Pancreas (tissue), 10 donors: Measurements from ENCODE around the gene GALNT10. TPM values are rescaled to one million over a fixed set of nuclear protein-coding genes. Genes with fewer than 3 reads are reported as not detected.

Source experiments
- ATAC-seq, 4 donors: fragments of 200-7000 bp; cut with Tn5 transposase; one replicate each; pipeline versions ENCODE4 v1.8.0 to v1.9.1; 2020; ENCODE audit warnings: mild to moderate bottlenecking in 4 of 4, moderate library complexity in 4 of 4
- DNase-seq, 6 donors: peaks; one replicate each; pipeline ENCODE4 v3.0.0-alpha.2; 2020
- FAIRE-seq: peaks from 2 replicates; lab custom pipeline; 2012; peaks lifted over from hg19 to GRCh38; lab: Jason Lieb, UNC
- H3K27ac ChIP-seq, 4 donors: fragments of 200-600 bp; sonication (generic); 1 replicate in 3 of 4; 2 replicates in 1 of 4; pipeline versions ENCODE4 v1.5.0 to v1.8.0; 2020
- H3K27me3 ChIP-seq, 4 donors: fragments of 200-600 bp; one replicate each; pipeline ENCODE4 v1.8.0; 2021
- H3K36me3 ChIP-seq, 3 donors: fragments of 200-600 bp; sonication (generic) in 1 of 3; one replicate each; pipeline versions ENCODE4 v1.5.0 to v1.8.0; 2020 to 2021
- H3K4me1 ChIP-seq, 3 donors: fragments of 200-600 bp; one replicate each; pipeline ENCODE4 v1.8.0; 2021
- H3K4me3 ChIP-seq, 4 donors: fragments of 200-600 bp; sonication (generic) in 2 of 4; one replicate each; pipeline versions ENCODE4 v1.5.0 to v1.8.0; 2020 to 2021
- H3K9me3 ChIP-seq, 4 donors: fragments of 200-600 bp; one replicate each; pipeline ENCODE4 v1.8.0; 2021
- CTCF ChIP-seq, 4 donors: fragments of 200-600 bp; sonication (generic) in 3 of 4; IDR thresholded peaks; one replicate each; pipeline versions ENCODE4 v1.5.0 to v1.8.0; 2021; ENCODE audit warnings: antibody characterized with exemption in 4 of 4
- WGBS, 2 donors: extraction: QIAGEN DNeasy Blood & Tissue Kit; methylation state at CpG; one replicate each; pipeline ENCODE4 v1.1.7; 2013; 5-methylcytosine and 5-hydroxymethylcytosine counted together
- intact Hi-C, 3 donors: fragments of 100-400 bp; cut with DNase I; formaldehyde crosslinking; loops; one replicate each; pipeline versions ENCODE4 v1.11.1 to v1.14.2; 2022
- polyA plus RNA-seq, 2 donors: library from polyadenylated mRNA; stranded (reverse); fragments of 200-250 nt; gene quantifications; one replicate each; pipeline ENCODE4 v1.2.3, GENCODE V29; 2013
- total RNA-seq, 6 donors: library from RNA; stranded (reverse); fragmentation: NEBNext Ultra II Directional in 4 of 6; extraction: Animal tissue kit (Norgen Biotek cat#: 25700) in 4 of 6; gene quantifications; one replicate each; pipeline versions ENCODE4 v1.2.1 to v1.2.4, GENCODE V29; 2021 to 2023
- donor health status: healthy with polysubstance abuse.
- donor health status: DM: no; HTN: no; CAD: no; lungs with moderate emphysema.
- donor health status: DM: no; HTN: no; CAD: no.
- donor health status: control.
- donor health status: control.
- donor health status: Bipolar disorder and iron deficiency.
- donor health status: DM: yes; HTN: yes; CAD: no.
- donor health status: DM: no; HTN: no; CAD: no.
- donor health status: DM: no; HTN: no; CAD: no.
- donor health status: DM: yes; HTN: yes; CAD: no.

GALNT10 gene
- total and polyA plus RNA-seq, 8 donors = 4.4 to 23.1 (median 13.4) TPM

- no peak for DNase-seq
- no peaks in the 10 kb centered on the region for H3K27me3 ChIP-seq
- no peak overlapping the region for H3K27ac ChIP-seq
- no peak for ATAC-seq
- no peak overlapping the region for H3K4me3 ChIP-seq
- H3K4me1 ChIP-seq = no peaks in the 10 kb centered on the region
- TF ChIP-seq CTCF (IDR thresholded peaks at IDR 0.05) = no peak
- FAIRE-seq = no peak
- H3K9me3 ChIP-seq = no peaks in the 10 kb centered on the region
- H3K36me3 ChIP-seq = no peaks in the 10 kb centered on the region
- WGBS, 2 donors = 88% methylated on average over 6 of the region's 6 CpGs
- intact Hi-C loops = no loop called here
These were observed 69.8 kb downstream of the GALNT10 start for GRCh38 chr5:154260224-154260927.

GRCh38 chr5:154262342-154262741, 71.8 kb downstream of the GALNT10 start:
- Histone ChIP-seq H3K36me3 (no peaks in the 10 kb centered on the region), H3K4me3 (no peak overlapping the region), H3K4me1 (no peaks in the 10 kb centered on the region), H3K9me3 (no peaks in the 10 kb centered on the region), H3K27me3 (no peaks in the 10 kb centered on the region), H3K27ac (no peak overlapping the region)
- FAIRE-seq = no peak
- no peak for ATAC-seq
- no peak for DNase-seq
- TF ChIP-seq CTCF (IDR thresholded peaks at IDR 0.05) = no peak
- WGBS, 2 donors = 99 to 100% methylated on average over 2 of the region's 2 CpGs
- intact Hi-C loops = no loop called here

GRCh38 chr5:154264549-154265196, 74.1 kb downstream of the GALNT10 start:
- 87 to 91% methylated on average over 5 of the region's 5 CpGs for WGBS, 2 donors
- ATAC-seq (no peak), DNase-seq (no peak), FAIRE-seq (no peak)
- intact Hi-C loops = no loop called here
- Histone ChIP-seq H3K4me1 (no peaks in the 10 kb centered on the region), H3K4me3 (no peak overlapping the region), H3K9me3 (no peaks in the 10 kb centered on the region), H3K36me3 (no peaks in the 10 kb centered on the region), H3K27ac (no peak overlapping the region), H3K27me3 (no peaks in the 10 kb centered on the region)
- no peak for TF ChIP-seq CTCF (IDR thresholded peaks at IDR 0.05)

GRCh38 chr5:154265197-154265773, 74.8 kb downstream of the GALNT10 start:
- no peak for DNase-seq
- no peak for ATAC-seq
- H3K9me3 ChIP-seq = no peaks in the 10 kb centered on the region
- H3K4me3 ChIP-seq = no peak overlapping the region
- TF ChIP-seq CTCF (IDR thresholded peaks at IDR 0.05) = no peak
- WGBS, 2 donors = 97 to 98% methylated on average over 2 of the region's 2 CpGs
- intact Hi-C loops = no loop called here
- no peaks in the 10 kb centered on the region for H3K4me1 ChIP-seq
- no peaks in the 10 kb centered on the region for H3K27me3 ChIP-seq
- no peak overlapping the region for H3K27ac ChIP-seq
- no peak for FAIRE-seq
- no peaks in the 10 kb centered on the region for H3K36me3 ChIP-seq

GRCh38 chr5:154267516-154267915, 77.0 kb downstream of the GALNT10 start:
- FAIRE-seq = no peak
- Histone ChIP-seq H3K27ac (no peak overlapping the region), H3K4me1 (peaks cover 2 to 10% (median 10%) of the 10 kb centered on the region in 3 donors), H3K9me3 (no peaks in the 10 kb centered on the region), H3K4me3 (no peak overlapping the region), H3K36me3 (no peaks in the 10 kb centered on the region), H3K27me3 (no peaks in the 10 kb centered on the region)
- no peak for TF ChIP-seq CTCF (IDR thresholded peaks at IDR 0.05)
- intact Hi-C loops = no loop called here
- no peak for ATAC-seq
- no peak for DNase-seq
